Stromal cell of bone marrow (primary cell): ENCODE data around the gene CDC16.
"Not testable (repeated sequence)": the region's sequence is repeated elsewhere in the genome, so short reads cannot be mapped to it uniquely, and the experiment has no call there.

Experiments used
- DNase-seq: peaks from one replicate; pipeline ENCODE4 v3.0.0-alpha.2; 2012; ENCODE audit warnings: low read depth

CDC16 gene

GRCh38 chr13:114227528-114227927 lies 7.2 kb upstream of the CDC16 start:
- DNase-seq, result no peak

GRCh38 chr13:114228176-114228575 lies 6.5 kb upstream of the CDC16 start:
- DNase-seq, result no peak

GRCh38 chr13:114229506-114229905 lies 5.2 kb upstream of the CDC16 start:
- no peak for DNase-seq

- no peak for DNase-seq
Measured at GRCh38 chr13:114230117-114230516, 4.6 kb upstream of the CDC16 start.

- no peak for DNase-seq
Measured at GRCh38 chr13:114230575-114230974, 4.1 kb upstream of the CDC16 start.

- DNase-seq, result no peak
Measured at GRCh38 chr13:114231886-114232285, 2.8 kb upstream of the CDC16 start.

GRCh38 chr13:114234266-114234644 lies 442 bp upstream of the CDC16 start:
- no peak for DNase-seq

GRCh38 chr13:114235697-114236096 lies 1.0 kb downstream of the CDC16 start:
- DNase-seq, result no peak

- no peak for DNase-seq
Measured at GRCh38 chr13:114236227-114236626, 1.5 kb downstream of the CDC16 start.

GRCh38 chr13:114237415-114238112 lies 2.9 kb downstream of the CDC16 start:
- DNase-seq, result no peak

- DNase-seq, result no peak
Measured at GRCh38 chr13:114241918-114242317, 7.2 kb downstream of the CDC16 start.

- DNase-seq, result no peak
Measured at GRCh38 chr13:114243971-114244370, 9.3 kb downstream of the CDC16 start.

GRCh38 chr13:114244637-114245036 lies 9.9 kb downstream of the CDC16 start:
- DNase-seq, result no peak

GRCh38 chr13:114248011-114248410 lies 13.3 kb downstream of the CDC16 start:
- no peak for DNase-seq

- no peak for DNase-seq
Measured at GRCh38 chr13:114249077-114249476, 14.4 kb downstream of the CDC16 start.

GRCh38 chr13:114251639-114252440 lies 17.1 kb downstream of the CDC16 start:
- not testable (repeated sequence) for DNase-seq

- DNase-seq, result no peak
Measured at GRCh38 chr13:114256547-114256946, 21.9 kb downstream of the CDC16 start.

GRCh38 chr13:114257014-114257413 lies 22.3 kb downstream of the CDC16 start:
- DNase-seq, result no peak

GRCh38 chr13:114258589-114258988 lies 23.9 kb downstream of the CDC16 start:
- DNase-seq, result no peak

GRCh38 chr13:114259374-114259773 lies 24.7 kb downstream of the CDC16 start:
- no peak for DNase-seq

GRCh38 chr13:114259974-114260373 lies 25.3 kb downstream of the CDC16 start:
- no peak for DNase-seq

GRCh38 chr13:114260814-114261213 lies 26.1 kb downstream of the CDC16 start:
- no peak for DNase-seq

- DNase-seq, result no peak
Measured at GRCh38 chr13:114261328-114261965, 26.8 kb downstream of the CDC16 start.
